ENCODE data around the gene SP7.

GRCh38 chr12:53288322-53288721 lies 47.8 kb downstream of the SP7 start:
- TF ChIP-seq CTCF (conservative IDR thresholded peaks at IDR 0.05; ENCODE audit: low read depth in 2 of 2) (no peak), JUNB (IDR thresholded peaks at IDR 0.05; ENCODE audit: unreplicated experiment) (no peak), REST (IDR thresholded peaks at IDR 0.05; ENCODE audit: unreplicated experiment) (no peak), POLR2AphosphoS5 (IDR thresholded peaks at IDR 0.05; ENCODE audit: low read depth) (no peak), EZH2phosphoT487 (IDR thresholded peaks at IDR 0.05; ENCODE audit: unreplicated experiment) (no peak), EZH2 (IDR thresholded peaks at IDR 0.05; ENCODE audit: low read depth, unreplicated experiment) (no peak), ZNF331 (CRISPR knock-in tag; IDR thresholded peaks at IDR 0.05; ENCODE audit: low read depth) (no peak), CREB1 (CRISPR knock-in tag; IDR thresholded peaks at IDR 0.05; ENCODE audit: low read depth) (no peak), ZNF114 (CRISPR knock-in tag; IDR thresholded peaks at IDR 0.05) (no peak), STAT1 (IDR thresholded peaks at IDR 0.05; ENCODE audit: unreplicated experiment) (no peak), ETS1 (IDR thresholded peaks at IDR 0.05) (no peak), NANOG (IDR thresholded peaks at IDR 0.05; ENCODE audit: borderline replicate concordance) (no peak), ZNF462 (CRISPR knock-in tag; IDR thresholded peaks at IDR 0.05) (no peak)
